ENCODE measurements around the gene LHFPL3. TPM values are rescaled to one million over a fixed set of nuclear protein-coding genes. Genes with fewer than 3 reads are reported as not detected.

Gene LHFPL3
- total RNA-seq, 1 experiment from 2014 or later, result not detected

GRCh38 chr7:104793066-104793465, 464.7 kb downstream of the LHFPL3 start:
- Mint-ChIP-seq H3K4me1 (peaks cover 6 to 8% of the 10 kb centered on the region in 2 experiments), H3K9me3 (no peaks in the 10 kb centered on the region), H3K27me3 (ENCODE audit: low read depth) (peaks cover 4% of the 10 kb centered on the region), H3K36me3 (ENCODE audit: insufficient read depth in 1 of 3, low read depth in 3 of 3) (no peaks in the 10 kb centered on the region), H3K27ac (no peak overlapping the region), H3K4me3 (no peak overlapping the region)
- no peak overlapping the region for H3K23ac ChIP-seq (ENCODE audit: insufficient read length, low read depth, low read length)
- no peak overlapping the region for H4K91ac ChIP-seq (ENCODE audit: insufficient read length, low read depth, low read length)
- no peaks in the 10 kb centered on the region for H3K23me2 ChIP-seq (ENCODE audit: insufficient read length, low read depth, low read length, poor library complexity, severe bottlenecking)
- H2BK12ac ChIP-seq (ENCODE audit: insufficient read length, low read depth, low read length), result no peak overlapping the region
- H2AK5ac ChIP-seq (ENCODE audit: insufficient read length, low read length), result no peak overlapping the region
- WGBS (ENCODE audit: extremely low coverage, insufficient read length, low lambda C conversion rate), result no CpG with 5 or more reads among the region's 7 CpGs
- H3K9ac ChIP-seq (ENCODE audit: extremely low read depth, insufficient read length, low read length), result no peak overlapping the region
- no peak overlapping the region for H2AFZ ChIP-seq (ENCODE audit: low read length)
- no peak for TF ChIP-seq CTCF (conservative IDR thresholded peaks at IDR 0.05)
- no peak overlapping the region for H2BK120ac ChIP-seq (ENCODE audit: low read depth, low read length, poor library complexity, severe bottlenecking)
- no peak overlapping the region for H3K18ac ChIP-seq (ENCODE audit: insufficient read length, low read depth, low read length)
- no peak overlapping the region for H3K4ac ChIP-seq (ENCODE audit: low read depth, low read length)
- H3K9me3 ChIP-seq (ENCODE audit: control insufficient read depth, low read depth, low read length), result no peaks in the 10 kb centered on the region
- no peaks in the 10 kb centered on the region for H3K79me2 ChIP-seq (ENCODE audit: insufficient read depth, low read length)
- H3K56ac ChIP-seq (ENCODE audit: insufficient read length, low read depth, low read length), result no peak overlapping the region
- no peaks in the 10 kb centered on the region for H3K27me3 ChIP-seq (ENCODE audit: insufficient read depth, low read length)
- H3K27ac ChIP-seq (ENCODE audit: insufficient read length, low read depth, low read length), result no peak overlapping the region
- H4K20me1 ChIP-seq (ENCODE audit: control insufficient read depth, insufficient read depth, insufficient read length), result no peaks in the 10 kb centered on the region
- H2BK15ac ChIP-seq (ENCODE audit: low read depth, low read length), result no peak overlapping the region
- no peak overlapping the region for H3T11ph ChIP-seq (ENCODE audit: low read length)
- no peak overlapping the region for H2BK5ac ChIP-seq (ENCODE audit: insufficient read length, low read length)
- no peaks in the 10 kb centered on the region for H3K4me1 ChIP-seq (ENCODE audit: insufficient read depth, low read length)
- H3K14ac ChIP-seq (ENCODE audit: insufficient read depth, low read length), result no peak overlapping the region
- H3K4me2 ChIP-seq (ENCODE audit: insufficient read depth, insufficient read length, low read length), result no peak overlapping the region
- no peaks in the 10 kb centered on the region for H3K79me1 ChIP-seq (ENCODE audit: insufficient read depth, low read depth, low read length, poor library complexity, severe bottlenecking)
- no peak overlapping the region for H2BK20ac ChIP-seq (ENCODE audit: low read depth, low read length, poor library complexity, severe bottlenecking)
- no peak for DNase-seq
- no peak overlapping the region for H4K8ac ChIP-seq (replicated peaks; ENCODE audit: insufficient read length, low read depth, low read length)
- H4K5ac ChIP-seq (ENCODE audit: insufficient read length, low read depth, low read length), result no peak overlapping the region
